Measurements from ENCODE around the gene FRS3.

Gene FRS3

GRCh38 chr6:41739041-41739440, 40.7 kb downstream of the FRS3 start:
- no peak for DNase-seq

- DNase-seq, result no peak
Observed at GRCh38 chr6:41737591-41738130, 42.0 kb downstream of the FRS3 start.

- DNase-seq, result no peak
Observed at GRCh38 chr6:41736800-41737555, 42.7 kb downstream of the FRS3 start.

- DNase-seq, result no peak
Observed at GRCh38 chr6:41736186-41736733, 43.4 kb downstream of the FRS3 start.

- peak; percentile 71 to 86 for DNase-seq
Observed at GRCh38 chr6:41735427-41736185, 44.1 kb downstream of the FRS3 start, which contains the start of gene TFEB. TSS of gene TFEB (minus strand) at chr6:41735608. CDS start at chr6:41691213, 44,395 bp downstream.

- DNase-seq, result peak; percentile 54 to 67
Observed at GRCh38 chr6:41734666-41735426, 44.9 kb downstream of the FRS3 start.

GRCh38 chr6:41733707-41734665, 45.7 kb downstream of the FRS3 start:
- peak; percentile 64 to 82 for DNase-seq

GRCh38 chr6:41733360-41733706, 46.4 kb downstream of the FRS3 start:
- no peak for DNase-seq

- no peak for DNase-seq
Observed at GRCh38 chr6:41732591-41733359, 46.9 kb downstream of the FRS3 start.

GRCh38 chr6:41732149-41732548, 47.6 kb downstream of the FRS3 start:
- DNase-seq, result no peak

GRCh38 chr6:41731561-41732086, 48.1 kb downstream of the FRS3 start:
- DNase-seq, result no peak

GRCh38 chr6:41730531-41731436, 48.9 kb downstream of the FRS3 start:
- no peak for DNase-seq

- no peak for DNase-seq
Observed at GRCh38 chr6:41729624-41730023, 50.1 kb downstream of the FRS3 start.

- DNase-seq, result no peak
Observed at GRCh38 chr6:41728954-41729353, 50.7 kb downstream of the FRS3 start.

- no peak for DNase-seq
Observed at GRCh38 chr6:41728073-41728936, 51.4 kb downstream of the FRS3 start.

GRCh38 chr6:41727705-41728072, 52.0 kb downstream of the FRS3 start:
- DNase-seq, result no peak

GRCh38 chr6:41726876-41727275, 52.8 kb downstream of the FRS3 start:
- no peak for DNase-seq
